NCI-H1092 treated with DMSO at 0.1 percent for 48 hours (cell line): ENCODE data around the gene SEC23IP.
"Not testable (repeated sequence)": the region's sequence is repeated elsewhere in the genome, so short reads cannot be mapped to it uniquely, and the experiment has no call there.

Experiments
- DNase-seq: peaks from one replicate; lab custom pipeline; 2025; lab: John Stamatoyannopoulos, UW

SEC23IP gene

GRCh38 chr10:119892188-119893065 lies at the start of gene SEC23IP:
Gene SEC23IP, plus strand, starts transcription at chr10:119892730. Its CDS starts 53 bp downstream, at chr10:119892783.
- peak; percentile 89 for DNase-seq

- no peak for DNase-seq
Measured at GRCh38 chr10:119845656-119846055, 46.9 kb upstream of the SEC23IP start.

GRCh38 chr10:119849031-119849789 lies 43.3 kb upstream of the SEC23IP start:
- DNase-seq, result no peak

DNA sequence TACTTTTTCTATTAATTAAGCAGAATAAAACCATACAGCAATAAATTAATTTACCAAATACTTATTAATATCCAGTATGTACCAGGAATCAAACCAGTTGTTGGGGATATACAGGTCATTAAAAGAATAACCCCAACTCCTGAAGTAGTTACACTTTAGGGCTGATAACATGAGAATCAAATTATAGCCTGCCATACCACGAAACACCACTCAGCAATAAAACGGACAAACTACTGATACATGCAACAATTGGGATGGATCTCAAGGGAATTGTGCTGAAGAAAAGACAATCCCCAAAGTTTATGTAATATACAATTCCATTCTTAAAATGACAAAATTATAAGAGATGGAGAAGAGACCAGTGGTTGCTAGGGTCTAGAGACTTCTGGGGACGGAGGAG lies 42.6 kb upstream of the SEC23IP start:
- DNase-seq, result no peak

- no peak for DNase-seq
Measured at GRCh38 chr10:119852277-119852676, 40.3 kb upstream of the SEC23IP start.

GRCh38 chr10:119852822-119853221 lies 39.7 kb upstream of the SEC23IP start:
- DNase-seq, result no peak

GRCh38 chr10:119853574-119853973 lies 39.0 kb upstream of the SEC23IP start:
- no peak for DNase-seq

GRCh38 chr10:119858063-119858462 lies 34.5 kb upstream of the SEC23IP start:
- DNase-seq, result no peak

DNA sequence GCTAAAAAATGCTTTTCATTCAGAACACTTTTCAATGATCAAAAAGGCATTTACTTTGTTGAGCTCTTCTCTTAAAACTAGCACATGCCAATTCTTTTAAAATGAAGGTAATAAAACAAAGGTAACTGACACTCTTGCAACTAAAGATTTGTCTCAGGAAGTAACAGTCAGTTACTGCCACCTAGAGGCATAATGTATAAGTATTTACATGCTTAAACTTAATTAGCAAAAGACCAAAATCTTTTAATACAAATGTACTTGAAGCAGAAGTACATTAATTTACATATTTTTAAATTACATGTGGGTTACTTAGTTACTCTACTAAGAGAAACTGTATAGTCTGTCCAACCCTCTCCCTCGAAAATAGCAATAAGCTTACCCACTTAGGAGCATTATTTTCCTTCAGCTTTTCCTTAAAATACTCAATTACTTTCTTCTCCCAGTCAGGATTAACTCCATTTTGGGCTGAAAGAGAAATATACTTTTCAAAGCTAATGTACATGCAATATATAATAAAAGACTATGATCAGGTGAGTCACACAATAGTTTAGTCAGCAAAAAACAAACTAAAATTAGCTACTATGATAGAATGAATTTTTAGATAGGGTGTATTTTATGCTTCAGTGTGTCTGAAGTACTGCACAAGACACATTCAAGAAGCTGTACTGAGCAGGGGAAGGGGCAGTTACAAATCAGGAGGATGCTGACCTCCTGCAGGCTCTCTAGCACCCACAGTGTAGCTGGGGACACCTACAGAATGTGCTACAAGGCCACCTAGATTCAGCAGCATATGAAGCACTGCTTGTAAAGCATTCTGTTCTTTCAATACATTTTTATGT lies 32.9 kb upstream of the SEC23IP start:
- DNase-seq, result no peak

DNA sequence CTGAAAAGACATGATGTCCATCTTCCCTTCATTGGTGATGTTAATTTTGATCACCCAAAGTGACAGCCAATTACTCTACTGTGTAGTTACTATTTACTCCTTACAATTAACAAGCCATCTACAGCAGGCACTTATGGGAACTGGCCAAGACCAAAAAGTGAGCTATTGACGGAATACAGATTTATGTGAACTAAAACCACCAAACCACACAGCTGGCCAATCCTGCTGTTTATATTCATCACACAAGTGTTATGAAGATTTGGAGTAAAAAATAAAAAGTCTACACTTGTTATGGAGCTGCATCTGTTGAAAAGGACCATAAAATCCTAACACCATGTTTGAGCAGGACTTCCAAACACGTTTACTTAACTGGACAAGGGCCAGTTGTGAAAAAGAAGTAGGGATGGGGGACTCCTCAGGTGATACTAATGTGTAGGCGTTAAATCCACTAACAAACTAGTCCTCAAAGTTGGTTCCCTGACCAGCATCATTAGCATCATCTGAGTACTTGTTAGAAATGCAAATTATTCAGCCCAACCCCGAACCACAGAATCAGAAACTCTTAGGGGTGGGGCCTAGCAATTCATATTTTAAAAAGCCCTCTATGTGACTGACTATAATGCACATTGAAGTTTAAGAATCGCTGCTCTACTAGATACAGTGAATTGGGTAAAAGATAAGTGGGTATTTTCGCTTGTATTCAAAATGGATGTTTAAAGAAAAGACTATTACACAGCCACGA lies 31.5 kb upstream of the SEC23IP start:
- no peak for DNase-seq

DNA sequence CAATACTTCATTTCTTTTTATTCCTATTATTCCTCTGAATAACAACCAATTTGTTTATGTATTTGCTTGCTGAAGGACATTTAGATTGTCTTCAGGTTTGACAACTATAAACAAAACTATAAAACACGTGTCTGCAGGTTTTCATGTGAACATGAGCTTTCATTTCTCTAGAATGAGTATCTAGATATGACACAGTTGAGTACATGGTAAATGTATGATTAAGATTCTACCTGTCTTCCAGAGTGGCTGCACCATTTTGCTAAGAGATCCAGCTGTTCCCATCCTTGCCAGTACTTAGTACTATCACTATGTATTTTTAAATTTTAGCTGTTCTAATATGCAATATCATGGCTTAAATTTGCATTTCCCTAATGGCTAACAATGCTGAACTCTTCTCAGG lies 30.0 kb upstream of the SEC23IP start:
- DNase-seq, result no peak

DNA sequence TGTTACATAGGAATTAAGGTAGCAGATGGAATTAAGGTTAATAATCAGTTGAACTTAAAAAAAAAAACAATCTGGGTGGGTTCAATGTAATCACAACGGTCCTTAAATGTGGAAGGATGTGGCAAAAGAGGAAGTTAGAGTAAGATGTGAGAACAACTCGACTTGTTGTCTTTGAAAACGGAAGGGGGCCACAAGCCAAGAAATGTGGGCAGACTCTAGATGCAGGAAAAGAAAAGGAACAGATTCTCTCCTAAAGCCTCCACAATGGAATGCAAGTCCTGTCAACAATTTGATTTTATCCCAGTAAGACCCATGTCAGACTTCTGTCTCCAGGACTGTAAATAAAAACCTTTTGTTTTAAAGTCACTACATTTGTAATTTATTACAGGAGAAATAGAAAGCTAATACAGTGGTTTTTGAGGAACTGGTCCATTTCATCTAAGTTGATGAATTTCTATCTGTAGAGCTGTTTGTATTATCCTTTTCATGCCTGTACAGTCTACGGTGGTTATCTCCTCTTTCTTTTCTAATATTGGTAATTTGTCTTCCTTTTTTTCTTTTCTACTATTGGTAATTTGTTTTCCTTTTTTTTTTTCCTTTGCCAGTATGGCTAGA lies 28.5 kb upstream of the SEC23IP start:
- no peak for DNase-seq

- DNase-seq, result no peak
Measured at GRCh38 chr10:119865699-119866240, 26.8 kb upstream of the SEC23IP start.

GRCh38 chr10:119867317-119867716 lies 25.2 kb upstream of the SEC23IP start:
- DNase-seq, result no peak

DNA sequence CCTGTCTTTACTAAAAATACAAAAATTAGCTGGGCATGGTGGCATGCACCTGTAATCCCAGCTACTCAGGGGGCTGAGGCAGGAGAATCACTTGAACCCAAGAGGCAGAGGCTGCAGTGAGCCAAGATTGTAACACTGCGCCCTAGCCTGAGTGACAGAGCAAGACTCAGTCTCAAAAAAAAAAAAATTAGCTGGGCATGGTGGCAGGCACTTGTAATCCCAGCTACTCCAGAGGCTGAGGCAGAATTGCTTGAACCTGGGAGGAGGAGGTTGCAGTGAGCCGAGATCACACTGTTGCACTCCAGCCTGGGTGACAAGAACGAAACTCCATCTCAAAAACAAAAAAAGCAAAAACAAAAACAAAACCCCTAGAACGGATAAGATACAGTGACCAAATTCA lies 23.1 kb upstream of the SEC23IP start:
- not testable (repeated sequence) for DNase-seq

DNA sequence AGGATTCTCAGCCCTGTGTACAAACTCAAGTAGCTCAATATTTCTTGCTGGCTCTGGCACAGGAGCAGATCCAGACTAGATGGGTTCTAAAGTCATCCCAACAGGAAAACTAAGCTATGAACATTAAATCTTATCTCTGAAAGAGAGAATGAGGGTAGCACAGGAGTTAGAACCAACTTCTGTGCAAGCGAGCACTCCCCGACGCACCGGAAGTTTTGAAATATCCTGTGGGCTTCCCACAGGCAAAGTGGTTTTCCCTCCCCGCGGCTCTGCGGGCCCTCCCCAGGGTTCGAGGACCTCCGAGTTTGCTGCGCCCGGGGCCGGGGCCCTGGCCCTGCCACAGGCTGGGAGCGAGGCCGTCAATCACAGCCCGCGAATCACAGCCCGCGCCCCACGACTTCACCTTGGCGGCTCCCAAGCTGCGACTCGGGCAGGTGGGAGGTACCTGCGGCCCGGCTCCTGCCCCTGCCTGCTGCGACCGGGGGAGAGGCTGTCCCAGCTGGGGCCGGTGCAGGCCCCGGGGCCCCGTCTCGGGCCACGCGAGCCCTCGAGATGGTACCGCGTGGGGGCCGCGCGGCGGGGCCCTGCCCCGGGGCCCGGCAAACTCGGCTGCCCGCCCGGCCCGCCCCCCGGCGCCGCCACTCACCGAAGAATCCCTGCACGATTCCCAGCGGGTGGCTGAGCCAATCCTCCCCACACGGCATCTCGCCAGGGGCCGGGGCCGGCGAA lies 20.5 kb upstream of the SEC23IP start:
- DNase-seq, result peak; percentile 35

DNA sequence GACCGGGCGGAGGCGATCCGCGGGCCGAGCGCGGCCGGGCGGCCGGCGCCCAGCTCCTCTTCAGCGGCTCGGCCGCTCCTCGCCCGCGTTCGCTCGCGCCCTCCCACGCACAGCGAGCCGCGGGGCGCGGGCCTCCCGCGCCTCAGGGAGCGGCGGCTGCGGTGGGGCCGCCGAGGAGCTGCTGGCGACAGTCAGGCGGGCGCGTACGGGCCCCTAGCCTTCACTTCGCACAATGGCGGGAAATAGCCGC lies 20.0 kb upstream of the SEC23IP start, which contains the start of gene MCMBP:
TSS of gene MCMBP (minus strand) at position 234 of the 250 bp plus-strand sequence. CDS start 259 bp downstream, outside the sequence.
- no peak for DNase-seq

- peak; percentile 81 for DNase-seq
Measured at GRCh38 chr10:119872860-119873681, 19.5 kb upstream of the SEC23IP start.

GRCh38 chr10:119878524-119878923 lies 14.0 kb upstream of the SEC23IP start:
- no peak for DNase-seq
